HG02870 (cell line): ENCODE results near the gene COBL.

Experiments
- ATAC-seq: cut with Tn5 transposase; IDR thresholded peaks from one replicate; pipeline ENCODE4 v1.9.1; 2021; ENCODE audit warnings: mild to moderate bottlenecking, moderate library complexity; ENCODE audit not compliant: unreplicated experiment

Gene COBL

DNA sequence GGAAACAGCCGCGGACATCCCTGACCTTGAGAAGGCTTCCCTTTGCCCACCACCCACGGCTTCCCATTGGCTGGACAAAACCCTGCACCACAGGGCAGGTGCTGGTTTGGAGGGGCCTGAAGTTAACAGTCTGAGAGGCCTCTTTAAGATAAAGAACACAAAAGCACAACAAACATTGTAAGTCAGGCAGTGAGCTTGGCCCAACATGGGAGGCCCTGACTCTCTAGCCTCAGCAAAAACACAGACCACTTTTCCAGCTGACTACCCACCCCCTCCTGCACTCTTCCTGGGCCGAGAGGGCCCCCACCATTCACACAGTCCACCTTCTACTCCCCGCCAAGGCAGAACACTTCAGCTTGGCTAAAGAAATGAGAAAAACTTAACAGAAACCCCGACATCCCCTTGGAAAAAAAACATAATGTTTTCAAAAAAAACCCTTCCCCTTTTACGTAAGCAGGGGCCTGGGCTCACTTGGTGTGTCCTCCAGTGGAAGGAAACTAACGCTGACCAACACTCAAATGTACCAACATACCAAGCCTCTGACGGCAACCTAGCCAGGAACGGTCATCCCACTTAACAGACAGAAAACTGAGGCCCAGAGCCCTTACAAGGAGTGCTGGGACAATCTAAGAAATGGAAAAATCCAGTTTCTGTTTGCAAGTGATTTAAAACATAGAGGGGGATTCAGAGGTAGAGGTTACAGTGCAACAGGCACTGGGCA, 80.9 kb downstream of the COBL start:
- ATAC-seq = no peak

DNA sequence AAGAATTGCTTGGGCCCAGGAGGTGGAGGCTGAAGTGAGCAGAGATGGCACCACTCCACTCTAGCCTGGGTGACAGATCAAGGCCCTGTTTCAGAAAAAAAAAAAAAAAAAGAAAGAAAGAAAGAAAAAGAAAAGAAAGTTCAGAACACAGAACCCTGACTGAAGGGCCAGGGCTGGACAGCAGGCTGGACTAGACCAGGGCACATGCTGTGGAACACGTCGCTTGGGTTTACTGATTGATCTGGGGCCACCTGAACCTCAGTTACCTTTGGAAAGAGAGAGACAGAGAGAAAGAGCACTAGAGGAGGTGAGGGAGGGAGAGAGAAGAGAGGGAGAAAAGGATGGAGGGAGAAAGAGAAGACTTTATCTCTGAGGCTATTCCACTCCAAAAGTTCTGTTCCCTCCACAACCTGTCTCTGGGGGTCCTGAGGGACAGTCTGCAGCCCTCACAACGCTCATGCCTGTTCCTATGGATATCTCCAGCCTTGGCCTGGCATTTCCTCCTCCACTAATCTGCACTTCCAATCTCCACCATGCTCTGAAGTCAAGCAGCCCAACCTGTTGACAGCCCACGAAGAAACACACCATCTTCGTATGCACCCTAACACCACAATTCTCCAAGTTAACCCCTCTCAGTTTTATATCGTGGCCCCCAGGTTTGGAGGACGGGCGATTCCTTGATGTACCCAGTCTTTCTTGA, 81.8 kb downstream of the COBL start:
- ATAC-seq = no peak

DNA sequence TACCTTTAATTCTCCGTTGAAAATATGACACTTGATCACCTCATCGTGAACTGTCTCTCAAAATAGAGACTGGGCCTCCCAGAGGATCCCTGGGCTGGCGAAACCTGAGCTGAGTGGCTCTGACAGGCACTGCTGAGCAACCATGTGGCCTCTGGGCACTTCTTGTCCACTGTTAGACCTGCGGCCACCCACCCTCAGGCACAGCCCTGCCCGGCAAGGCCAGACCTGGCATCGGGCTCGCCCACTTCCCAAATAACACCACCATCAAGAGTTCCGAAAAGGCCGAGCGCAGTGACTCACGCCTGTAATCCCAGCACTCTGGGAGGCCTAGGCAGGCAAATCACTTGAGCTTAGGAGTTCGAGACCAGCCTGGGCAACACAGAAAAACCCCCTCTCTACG, 82.5 kb downstream of the COBL start:
- ATAC-seq = no peak

DNA sequence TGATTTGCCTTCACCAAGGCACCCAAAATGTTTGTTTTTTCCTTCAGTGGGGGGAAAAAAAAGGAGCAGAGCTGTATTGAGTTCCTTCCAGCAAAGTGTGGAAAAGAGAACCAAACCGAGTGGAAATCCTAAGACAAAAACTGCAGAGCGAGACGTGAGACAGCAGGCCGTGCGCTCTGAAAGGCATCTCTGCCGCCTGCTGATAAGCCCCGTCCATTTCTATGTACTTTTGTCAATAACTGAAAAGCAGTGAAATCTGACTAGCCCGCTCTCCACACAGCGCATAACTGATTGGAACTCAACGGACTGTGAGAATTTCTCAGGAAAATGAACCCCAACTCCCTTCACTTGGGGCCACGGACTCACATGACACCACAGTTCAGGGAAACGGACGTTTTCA, 83.2 kb downstream of the COBL start:
- no peak for ATAC-seq

DNA sequence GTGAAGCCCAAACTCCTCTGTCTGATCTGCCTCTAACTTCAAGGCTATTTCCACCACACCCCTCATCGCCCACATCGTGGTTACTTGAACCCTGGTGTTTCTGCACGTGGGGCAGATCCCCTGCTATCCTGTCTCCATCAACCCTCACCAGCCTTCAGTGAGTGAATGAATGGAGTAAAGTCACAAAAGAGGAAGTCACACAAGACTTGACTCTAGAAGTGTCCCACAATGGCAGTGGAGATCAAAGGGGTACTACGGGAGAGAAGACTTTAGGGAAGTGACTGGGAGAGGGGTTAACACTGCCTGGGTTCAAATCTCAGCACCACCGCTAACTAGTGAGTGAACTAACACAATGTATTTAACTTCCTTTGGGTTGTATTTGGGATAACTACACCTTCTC, 85.9 kb downstream of the COBL start:
- ATAC-seq = no peak

DNA sequence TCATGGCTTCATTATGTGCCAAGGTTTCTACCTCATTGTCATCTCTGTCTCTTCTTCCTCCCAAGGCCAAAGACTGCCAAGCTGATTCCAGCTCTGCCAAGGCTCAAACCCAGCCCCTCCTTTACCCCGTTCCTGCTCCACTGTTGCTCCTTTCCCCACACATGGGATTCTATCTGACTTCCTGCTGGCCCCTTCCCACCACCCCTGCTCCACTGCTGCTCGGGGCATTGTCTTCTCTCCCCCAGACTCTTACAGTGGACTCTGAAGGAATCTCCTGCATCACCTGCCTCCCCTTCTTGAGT, 86.3 kb downstream of the COBL start:
- no peak for ATAC-seq

DNA sequence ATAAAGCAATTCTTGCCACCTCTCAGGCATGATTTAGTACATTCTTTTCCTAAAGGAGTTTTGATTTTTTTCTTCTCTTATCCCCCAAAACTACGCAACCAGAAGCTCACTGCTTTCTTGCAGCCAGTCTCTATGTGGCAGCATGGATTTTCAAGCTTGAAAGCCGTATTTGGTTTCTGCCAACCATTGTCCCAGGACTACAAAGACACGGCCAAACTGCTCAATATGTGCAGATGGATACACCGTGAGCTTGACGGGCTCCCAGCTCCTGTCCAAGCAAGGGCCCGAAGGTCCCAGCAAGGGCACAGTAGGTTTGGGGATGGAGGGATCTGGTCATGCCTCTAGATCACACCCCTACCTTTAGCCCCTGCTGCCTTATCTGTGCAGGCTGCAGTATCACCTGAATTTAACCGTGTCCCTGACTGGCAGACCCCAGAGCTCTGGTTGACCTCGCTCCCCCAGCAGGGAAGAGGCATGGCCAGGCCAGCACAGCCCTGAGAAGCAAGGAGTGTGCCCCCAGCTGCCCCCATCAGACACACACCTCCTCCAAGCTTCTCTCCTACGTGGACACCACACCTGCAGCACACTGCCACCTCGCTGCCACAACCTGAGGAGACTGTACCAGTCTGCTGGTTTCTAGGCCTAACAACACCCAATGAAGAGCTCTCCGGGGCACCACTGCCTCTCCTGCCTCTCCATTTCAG, 86.8 kb downstream of the COBL start:
- ATAC-seq = no peak

DNA sequence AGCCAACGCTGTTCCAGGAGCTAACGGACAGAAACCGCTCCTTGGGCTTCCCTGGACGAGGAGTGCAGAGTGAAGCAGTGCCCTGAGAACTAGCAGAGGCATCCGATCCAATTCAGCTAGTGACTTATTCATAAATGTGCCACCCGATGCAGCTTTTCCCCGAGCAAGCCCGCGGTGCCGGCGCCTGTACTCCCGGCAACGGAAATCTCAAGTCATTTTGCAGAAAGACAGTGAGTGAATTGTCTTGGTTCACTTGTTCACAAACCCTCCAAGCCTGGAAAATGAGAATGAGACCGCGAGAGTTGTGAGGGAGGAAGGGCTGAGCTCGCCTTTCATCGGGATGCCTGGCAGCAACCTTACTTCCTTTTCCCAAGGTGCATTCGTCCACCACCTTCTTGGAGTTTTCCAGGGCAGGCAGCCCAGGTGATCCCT, 87.5 kb downstream of the COBL start:
- no peak for ATAC-seq

DNA sequence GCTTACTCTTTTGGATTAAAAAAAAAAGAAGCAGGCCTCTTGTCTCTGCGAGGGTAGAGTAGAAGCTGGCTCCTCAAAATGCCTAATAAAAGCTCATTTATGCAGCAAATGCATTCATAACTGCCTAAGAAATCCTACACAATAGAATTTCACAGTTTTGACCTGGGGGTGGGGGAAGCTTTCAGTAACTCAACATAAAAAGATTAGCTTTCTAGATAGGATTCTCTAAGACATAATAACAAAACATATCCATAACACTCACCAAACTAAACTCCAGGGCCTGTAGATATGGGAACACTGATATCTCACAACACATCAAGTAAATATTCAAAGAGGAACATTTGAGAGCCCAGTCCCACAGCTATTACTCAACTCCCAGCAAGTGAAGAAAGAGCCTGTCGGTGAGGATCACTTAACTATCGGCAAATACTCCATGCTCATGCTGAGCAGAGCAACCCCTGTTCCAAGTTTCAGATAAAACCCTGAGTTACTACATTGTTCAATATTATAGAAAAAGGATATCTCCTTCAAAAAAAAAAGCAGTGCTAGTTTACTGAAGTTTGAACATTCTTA, 88.1 kb downstream of the COBL start:
- no peak for ATAC-seq

DNA sequence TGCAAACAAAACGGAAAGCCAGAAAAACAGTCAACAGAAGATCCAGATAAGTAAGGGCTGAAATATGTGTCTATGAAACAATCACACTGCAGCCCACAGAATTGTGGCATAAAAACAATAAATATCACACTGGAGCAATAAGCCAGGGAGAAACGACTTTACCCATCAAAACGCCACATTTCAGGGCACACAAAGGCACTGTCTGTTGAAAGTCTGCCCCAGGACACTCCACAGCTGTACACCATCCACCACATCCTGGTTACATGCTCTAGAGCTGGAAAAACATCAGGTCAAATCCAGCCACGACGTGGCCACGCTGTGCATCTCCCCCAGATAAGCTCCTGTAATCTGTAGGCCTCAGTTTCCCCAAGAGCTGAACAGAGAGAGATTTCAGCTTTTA, 88.7 kb downstream of the COBL start:
- ATAC-seq = no peak

DNA sequence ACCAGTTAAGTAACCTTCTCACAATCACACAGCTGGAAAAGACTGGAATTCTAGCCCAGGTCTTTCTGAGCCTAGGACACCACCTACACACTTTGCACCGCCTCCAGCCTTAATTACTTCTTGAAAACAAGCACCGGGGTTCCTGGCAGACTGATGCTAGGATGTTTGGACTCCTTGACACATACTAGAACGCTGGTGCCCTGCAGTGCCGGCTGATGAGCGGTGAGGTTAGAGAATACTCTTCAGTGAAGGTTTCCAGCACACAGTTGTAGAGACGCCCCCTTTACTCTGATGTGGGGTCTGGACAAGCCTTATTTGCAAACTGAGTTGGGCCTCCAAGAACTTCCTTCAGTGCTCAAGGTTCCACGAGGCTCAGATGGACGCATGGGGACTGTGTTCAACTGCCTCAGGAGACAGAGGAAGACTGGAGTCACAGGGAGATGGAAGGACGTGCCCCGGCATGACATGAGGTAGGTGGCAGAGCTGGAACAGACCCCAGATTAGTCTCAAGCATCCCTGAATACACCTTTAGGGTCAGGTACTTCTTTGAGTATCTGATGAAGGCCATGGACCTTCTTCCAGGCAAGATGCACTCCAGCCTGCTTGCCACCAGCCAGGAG, 89.6 kb downstream of the COBL start:
- ATAC-seq = no peak

DNA sequence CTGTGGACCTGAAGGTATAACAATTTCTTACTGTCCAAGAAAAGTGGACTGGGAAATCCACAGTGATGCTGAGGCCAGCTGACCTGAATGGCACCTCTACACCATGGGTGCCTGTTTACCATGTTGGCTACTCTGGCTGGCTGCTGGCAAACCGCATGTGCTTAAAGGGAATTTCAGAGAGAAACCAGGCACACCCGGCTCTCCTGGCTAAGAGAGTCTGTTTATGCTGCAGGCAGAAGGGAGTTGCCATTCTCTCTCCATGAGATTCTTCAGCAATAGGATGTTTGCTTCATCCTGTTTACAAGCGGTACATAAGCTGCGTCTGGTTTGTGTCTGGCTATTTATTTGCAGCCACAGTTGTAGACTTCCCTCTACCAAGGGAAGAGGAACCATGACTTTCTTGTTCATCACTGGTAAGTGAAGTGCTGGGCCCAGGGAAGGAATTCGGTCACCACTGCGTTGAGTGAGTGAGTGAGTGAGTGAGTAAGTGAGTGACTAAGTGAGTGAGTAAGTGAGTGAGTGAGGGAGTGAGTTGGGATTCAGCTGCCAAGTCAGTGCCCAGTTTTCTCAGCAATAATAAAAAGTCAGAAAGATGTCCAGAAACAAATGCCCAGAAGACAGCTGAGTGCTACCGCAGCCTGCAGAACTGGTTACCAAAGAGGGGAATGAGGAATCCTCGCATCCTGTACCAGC, 90.4 kb downstream of the COBL start:
- no peak for ATAC-seq

DNA sequence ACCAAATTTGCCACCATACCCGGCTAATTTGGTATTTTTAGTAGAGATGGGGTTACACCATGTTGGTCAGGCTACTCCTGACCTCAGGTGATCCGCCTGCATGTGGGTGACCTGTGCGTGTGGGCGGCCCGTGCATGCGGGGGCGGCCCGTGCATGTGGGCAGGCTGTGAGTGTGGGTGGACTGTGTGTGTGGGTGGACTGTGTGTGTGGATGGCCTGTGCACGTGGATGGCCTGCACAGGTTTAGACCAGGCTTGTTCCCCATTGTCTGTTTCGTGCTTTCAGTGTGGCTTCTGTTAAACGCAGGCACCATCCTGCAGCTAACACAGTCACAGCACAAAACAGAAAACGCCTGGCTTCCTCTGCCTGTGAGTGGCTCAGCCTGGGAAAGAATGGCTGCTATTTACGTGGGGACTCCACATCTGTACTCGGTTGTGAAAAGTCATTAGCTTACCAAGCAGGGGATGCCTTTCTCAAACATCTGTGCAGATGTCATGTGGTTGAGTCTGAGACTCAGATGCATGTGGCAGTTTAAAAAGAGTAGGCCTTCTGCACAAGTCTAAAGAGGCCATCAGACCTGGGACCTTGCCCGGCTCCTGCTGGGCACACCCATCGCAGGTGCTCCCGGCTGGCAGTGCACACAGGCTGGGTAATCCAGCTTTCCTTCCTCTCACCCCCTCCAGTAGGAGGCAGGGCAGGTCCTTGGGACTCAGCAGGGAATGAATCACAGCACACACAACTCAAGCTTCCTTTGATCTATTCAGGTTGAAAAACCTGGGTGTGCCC, 91.6 kb downstream of the COBL start:
- no peak for ATAC-seq

DNA sequence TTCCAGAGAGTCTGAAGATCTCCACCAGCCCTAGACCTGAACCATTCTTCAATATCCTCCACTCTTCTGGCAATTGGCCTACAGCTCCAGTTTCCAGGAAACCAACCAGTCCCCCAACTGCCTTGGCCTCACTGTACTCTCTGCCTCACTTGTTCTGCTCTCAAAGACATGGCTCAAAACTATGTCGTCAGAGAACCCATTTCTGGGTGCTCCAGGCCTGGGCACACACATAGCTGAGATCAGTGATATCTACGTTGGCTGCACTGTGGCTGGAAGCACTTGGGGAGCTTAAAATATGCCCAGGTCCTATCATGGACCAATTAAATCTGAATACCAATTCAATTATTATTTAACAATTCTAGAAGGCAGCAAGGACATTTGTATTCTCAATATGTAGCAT, 93.1 kb downstream of the COBL start:
- no peak for ATAC-seq

DNA sequence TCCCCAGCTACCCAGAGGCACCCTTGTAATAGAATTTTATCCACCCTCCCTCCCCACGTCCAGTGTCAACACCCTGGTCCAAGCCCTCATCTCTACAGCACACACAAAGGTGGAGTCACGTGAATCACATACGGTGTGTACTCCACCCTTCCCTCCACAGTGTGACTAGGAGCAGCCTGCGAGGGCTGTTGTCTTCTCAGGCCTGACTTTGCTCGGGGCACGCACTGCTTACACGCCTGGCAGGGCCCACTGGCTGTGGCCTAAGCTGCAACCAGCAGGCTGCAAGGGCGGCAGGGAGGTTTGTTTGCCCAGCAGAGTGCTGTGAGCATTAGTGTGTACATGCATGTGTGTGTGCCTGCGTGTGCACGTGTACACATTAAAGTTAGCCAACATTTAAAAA, 93.7 kb downstream of the COBL start:
- ATAC-seq = no peak

DNA sequence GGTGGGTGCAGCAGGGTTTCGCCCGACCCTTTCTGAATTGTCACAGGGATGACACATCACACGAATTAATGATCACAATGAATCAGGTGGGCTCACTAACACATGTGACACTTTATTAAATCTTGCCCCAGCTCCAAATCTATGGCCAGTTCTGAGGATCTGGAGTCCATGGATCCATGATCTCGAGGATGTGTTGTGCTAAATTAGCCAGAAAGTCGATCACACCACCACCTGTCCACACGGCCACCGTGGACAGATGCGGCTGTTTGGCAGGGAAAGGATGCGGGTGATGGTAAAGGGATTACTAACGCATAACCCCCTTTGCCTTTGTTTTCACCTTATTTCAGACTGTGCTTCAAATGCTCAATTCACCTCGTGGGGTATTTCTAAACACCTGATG, 96.4 kb downstream of the COBL start:
- ATAC-seq = no peak

DNA sequence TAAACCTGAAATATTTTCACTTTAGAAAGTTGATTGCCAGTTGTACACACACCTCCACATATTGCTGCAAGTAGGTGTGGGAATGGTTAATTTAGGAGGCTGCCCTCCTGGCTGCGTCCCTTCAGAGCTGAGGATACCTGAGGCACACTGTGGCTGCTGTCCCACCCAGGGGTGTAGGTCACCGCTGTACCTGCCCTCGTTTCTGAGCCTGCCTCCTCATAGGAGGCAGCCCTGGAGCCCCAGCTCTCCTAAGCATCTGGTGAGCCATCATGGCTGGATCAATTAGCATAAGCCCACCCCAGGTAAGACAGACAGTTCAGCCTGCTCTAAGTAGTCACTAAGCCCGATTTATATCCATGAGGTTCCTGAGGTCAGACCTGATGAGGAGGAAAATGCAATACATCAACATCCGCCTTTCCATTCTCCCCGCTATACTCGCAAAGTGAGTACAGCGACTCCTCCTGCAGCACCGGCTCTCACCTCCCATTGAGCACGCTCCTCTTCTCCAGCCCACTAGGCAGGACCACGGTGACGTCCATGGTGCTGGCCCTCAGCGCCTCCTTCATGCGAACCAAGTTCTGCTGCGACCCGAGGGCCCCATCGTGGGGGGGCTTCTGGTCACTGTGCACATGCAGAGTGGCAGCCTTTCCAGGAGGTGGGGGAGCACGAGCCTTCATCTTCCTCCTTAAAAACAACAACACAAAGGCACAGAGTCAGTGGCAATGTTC, 97.2 kb downstream of the COBL start:
- ATAC-seq = no peak

DNA sequence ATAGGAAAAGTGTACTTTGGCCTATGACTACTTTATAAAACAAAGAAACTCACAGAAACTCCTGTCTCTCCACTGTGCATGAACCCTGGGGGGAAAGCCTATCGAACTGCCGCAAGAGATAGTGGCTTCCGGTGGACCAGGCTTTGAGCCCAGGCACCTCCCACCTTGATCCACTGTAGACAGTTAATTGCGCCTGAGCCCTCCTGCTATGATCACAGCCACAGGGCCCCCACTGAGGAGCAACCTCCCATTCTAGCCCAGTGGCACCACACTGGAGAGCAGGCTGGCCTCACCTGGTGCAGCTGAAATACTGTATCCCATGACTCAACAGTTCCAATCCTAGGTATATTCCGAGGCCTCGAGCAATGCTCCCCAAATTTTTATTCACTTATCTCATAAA, 98.8 kb downstream of the COBL start:
- no peak for ATAC-seq

DNA sequence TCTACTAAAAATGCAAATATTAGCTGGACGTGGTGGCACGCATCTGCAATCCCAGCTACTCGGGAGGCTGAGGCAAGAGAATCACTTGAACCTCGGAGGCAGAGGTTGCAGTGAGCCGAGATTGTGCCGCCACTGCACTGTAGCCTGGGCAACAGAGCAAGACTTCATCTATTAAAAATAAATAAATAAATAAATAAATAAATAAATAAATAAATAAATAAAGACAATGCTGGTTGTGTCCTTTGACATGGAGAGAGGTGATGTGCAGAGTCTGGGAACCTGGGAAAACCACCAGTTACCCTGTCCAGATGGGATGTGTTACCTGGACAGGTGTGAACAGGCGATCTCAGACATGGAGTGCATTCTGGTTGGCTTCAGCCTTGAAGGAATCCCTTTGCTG, 102.5 kb downstream of the COBL start:
- no peak for ATAC-seq

DNA sequence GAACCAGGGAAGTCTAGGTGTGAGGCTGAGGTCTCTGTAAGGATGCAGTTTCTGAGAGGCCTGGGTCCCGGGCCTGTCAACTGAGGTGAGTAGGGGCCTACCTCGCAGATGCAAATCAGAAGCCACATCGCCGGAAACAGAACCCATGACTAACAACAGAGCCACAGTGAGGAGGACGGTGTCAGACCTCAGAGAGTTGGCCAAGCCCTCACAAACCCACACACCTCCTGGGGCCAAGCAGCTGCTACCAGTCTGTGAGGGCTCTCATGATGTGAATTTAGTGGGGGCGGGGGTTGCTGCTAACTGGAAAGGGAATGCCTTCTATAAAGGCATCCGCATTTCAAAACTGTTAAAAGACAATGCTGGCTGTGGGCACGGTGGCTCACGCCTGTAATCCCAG, 103.0 kb downstream of the COBL start:
- no peak for ATAC-seq
